HCT116 (cell line): Measurements from ENCODE around the gene NALCN. TPM values are rescaled to one million over a fixed set of nuclear protein-coding genes. Genes with fewer than 3 reads are reported as not detected.

Experiments used
- ATAC-seq: fragments of 200-7000 bp; cut with Tn5 transposase; 2 replicates; pipeline ENCODE4 v1.9.1; 2020; ENCODE audit warnings: mild to moderate bottlenecking, moderate library complexity
- BruUV-seq: library from RNA; stranded (reverse); fragments of 400-500 nt; replicated peaks from 2 replicates; lab custom pipeline; 2021; lab: Mats Ljungman, UMichigan
- CTCF ChIA-PET: fragments of 300-600 bp; sonication (Branson Sonifier 250); formaldehyde crosslinking; loops from one replicate; lab custom pipeline; 2021; ENCODE audit warnings: antibody characterized with exemption; lab: Charles Lee
- POLR2A ChIA-PET: fragments of 300-600, 350-600 bp; sonication (Branson Sonifier 250); formaldehyde crosslinking; loops from one replicate; lab custom pipeline; 2021; ENCODE audit warnings: antibody characterized with exemption; lab: Charles Lee
- RAD21 ChIA-PET, 2 experiments: fragments of 300-600 bp; sonication (Branson Sonifier 250); formaldehyde crosslinking; loops; one replicate each; lab custom pipeline; 2023; ENCODE audit warnings: low total read pairs in 2 of 2; ENCODE audit not compliant: uncharacterized antibody in 2 of 2, unreplicated experiment in 2 of 2, low non-redundant PET in 1 of 2; lab: Charles Lee
- DNase-seq: peaks from one replicate; pipeline ENCODE4 v3.0.0-alpha.2; 2010; ENCODE audit warnings: low read depth, low spot score
- H2AFZ ChIP-seq: fragments of 200-600 bp; shearing (Covaris generic), sonication (generic); 2 replicates; pipeline ENCODE4 v1.6.1; 2017; ENCODE audit warnings: low read depth, mixed run types, mixed read lengths, antibody characterized with exemption, low read length; ENCODE audit not compliant: poor library complexity, severe bottlenecking
- H3K27ac ChIP-seq: 2 replicates; pipeline ENCODE4 v1.5.1; 2012; ENCODE audit warnings: low read depth, low read length
- H3K27me3 ChIP-seq: fragments of 200-600 bp; sonication (generic); 2 replicates; pipeline ENCODE4 v1.6.1; 2016; ENCODE audit warnings: mixed run types, low read length, mixed read lengths; ENCODE audit not compliant: insufficient read depth
- H3K36me3 ChIP-seq, 2 experiments: fragments of 200-500 bp in 1 of 2; fragments of 200-600 bp in 1 of 2; sonication (Bioruptor generic) in 1 of 2; sonication (generic) in 1 of 2; 2 replicates each; pipeline versions ENCODE4 v1.5.1 to v1.6.1; 2014 to 2016; ENCODE audit warnings: low read length in 2 of 2, inconsistent platforms in 1 of 2, mixed read lengths in 1 of 2, mixed run types in 1 of 2; ENCODE audit not compliant: insufficient read depth in 2 of 2, control insufficient read depth in 1 of 2
- H3K4me1 ChIP-seq, 2 experiments: fragments of 200-600 bp in 1 of 2; sonication (generic) in 1 of 2; 2 replicates each; pipeline versions ENCODE4 v1.5.1 to v1.6.1; 2012 to 2017; ENCODE audit warnings: low read length in 2 of 2, inconsistent platforms in 1 of 2, mild to moderate bottlenecking in 1 of 2, mixed read lengths in 1 of 2, mixed run types in 1 of 2, moderate library complexity in 1 of 2; ENCODE audit not compliant: insufficient read depth in 2 of 2, control insufficient read depth in 1 of 2
- H3K4me2 ChIP-seq: fragments of 200-600 bp; sonication (generic); 2 replicates; pipeline ENCODE4 v1.6.1; 2017; ENCODE audit warnings: mixed run types, low read length, mixed read lengths
- H3K4me3 ChIP-seq, 2 experiments: fragments of 200-600 bp in 1 of 2; sonication (generic) in 1 of 2; replicated peaks in 1 of 2; 2 replicates each; pipeline ENCODE4 v1.5.1; 2011 to 2016; ENCODE audit warnings: low read length in 2 of 2, control low read depth in 1 of 2, low read depth in 1 of 2, mild to moderate bottlenecking in 1 of 2, mixed read lengths in 1 of 2, mixed run types in 1 of 2
- H3K79me2 ChIP-seq: fragments of 200-600 bp; sonication (generic); 2 replicates; pipeline ENCODE4 v1.6.1; 2017; ENCODE audit warnings: mild to moderate bottlenecking, mixed run types, low read length, moderate library complexity, mixed read lengths; ENCODE audit not compliant: insufficient read depth
- H3K9ac ChIP-seq: fragments of 200-600 bp; sonication (generic); 2 replicates; pipeline ENCODE4 v1.6.1; 2016; ENCODE audit warnings: low read length, mixed read lengths
- H3K9me2 ChIP-seq: fragments of 200-600 bp; sonication (generic), shearing (Covaris generic); 2 replicates; pipeline ENCODE4 v1.6.1; 2017; ENCODE audit warnings: mixed run types, mild to moderate bottlenecking, moderate library complexity; ENCODE audit not compliant: insufficient read depth
- H3K9me3 ChIP-seq, 2 experiments: fragments of 200-500 bp in 1 of 2; fragments of 200-600 bp in 1 of 2; sonication (Bioruptor generic) in 1 of 2; sonication (generic) in 1 of 2; 2 replicates each; pipeline ENCODE4 v1.6.1; 2014 to 2017; ENCODE audit warnings: low read length in 2 of 2, mixed read lengths in 2 of 2, inconsistent platforms in 1 of 2, low read depth in 1 of 2, mild to moderate bottlenecking in 1 of 2, mixed run types in 1 of 2, moderate library complexity in 1 of 2; ENCODE audit not compliant: control insufficient read depth in 1 of 2, insufficient read depth in 1 of 2
- H4K20me1 ChIP-seq: fragments of 200-600 bp; sonication (generic), shearing (Covaris generic); 2 replicates; pipeline ENCODE4 v1.6.1; 2017; ENCODE audit warnings: mixed run types, mild to moderate bottlenecking, moderate library complexity; ENCODE audit not compliant: insufficient read depth
- EGR1 ChIP-seq: IDR thresholded peaks from 2 replicates; pipeline ENCODE4 v1.6.1; 2012; ENCODE audit warnings: low read depth
- EZH2 ChIP-seq: fragments of 200-600 bp; sonication (generic); IDR thresholded peaks from 2 replicates; pipeline ENCODE4 v1.6.1; 2017; ENCODE audit warnings: antibody characterized with exemption, mixed run types
- FOSL1 ChIP-seq: IDR thresholded peaks from 2 replicates; pipeline ENCODE4 v1.6.1; 2012; ENCODE audit warnings: low read depth
- RAD21 ChIP-seq: IDR thresholded peaks from 2 replicates; pipeline ENCODE4 v1.6.1; 2012; ENCODE audit warnings: low read depth, mild to moderate bottlenecking
- SIN3A ChIP-seq: IDR thresholded peaks from 2 replicates; pipeline ENCODE4 v1.6.1; 2012; ENCODE audit warnings: low read depth
- SP1 ChIP-seq: IDR thresholded peaks from 2 replicates; pipeline ENCODE4 v1.6.1; 2012; ENCODE audit warnings: low read depth
- YY1 ChIP-seq: IDR thresholded peaks from 2 replicates; pipeline ENCODE4 v1.6.1; 2011; ENCODE audit warnings: low read length, low read depth, moderate library complexity, mild to moderate bottlenecking; ENCODE audit not compliant: insufficient replicate concordance; ENCODE audit errors: extremely low read depth
- ZNF274 ChIP-seq: fragments of 200-500 bp; sonication (Bioruptor generic); IDR thresholded peaks from 2 replicates; pipeline ENCODE4 v1.6.1; 2014; ENCODE audit warnings: mild to moderate bottlenecking, low read depth, low read length, inconsistent platforms
- intact Hi-C: fragments of 100-400 bp; cut with micrococcal nuclease; formaldehyde crosslinking; loops from 2 replicates; pipeline ENCODE4 v1.10.0; 2022
- total RNA-seq: library from RNA; stranded (reverse); gene quantifications from one replicate; pipeline ENCODE4 v1.2.1, GENCODE V29; 2021; ENCODE audit not compliant: unreplicated experiment
- TF ChIP-seq, protein P1 (sequence below), 3 experiments: fragments of 200-600 bp in 1 of 3; sonication (generic) in 1 of 3; IDR thresholded peaks in 2 of 3; conservative IDR thresholded peaks in 1 of 3; 2 replicates each; pipeline ENCODE4 v1.5.1; 2012 to 2017; ENCODE audit warnings: low read depth in 2 of 3, low read length in 2 of 3, antibody characterized with exemption in 1 of 3, borderline replicate concordance in 1 of 3, control low read depth in 1 of 3, mild to moderate bottlenecking in 1 of 3, mixed read lengths in 1 of 3, mixed run types in 1 of 3, moderate library complexity in 1 of 3; ENCODE audit not compliant: insufficient read depth in 1 of 3
- TF ChIP-seq, protein P2 (sequence below): IDR thresholded peaks from 2 replicates; pipeline ENCODE4 v1.6.1; 2012; ENCODE audit warnings: low read depth

NALCN gene
- total RNA-seq, 1 experiment from 2014 or later = not detected

GRCh38 chr13:101360525-101360924 lies 55.8 kb downstream of the NALCN start:
- Histone ChIP-seq H3K9me2 (no peaks in the 10 kb centered on the region), H3K27ac (no peak overlapping the region), H4K20me1 (no peaks in the 10 kb centered on the region), H3K9ac (no peak overlapping the region), H2AFZ (no peak overlapping the region), H3K79me2 (no peaks in the 10 kb centered on the region)
- no TSS peak for BruUV-seq
- intact Hi-C loops = no loop called here
- no peak for DNase-seq
- RAD21 ChIA-PET = no interaction called here
- CTCF ChIA-PET = no interaction called here
- TF ChIP-seq YY1 (no peak), EZH2 (no peak), ZNF274 (no peak), SIN3A (no peak), FOSL1 (no peak), RAD21 (no peak), EGR1 (no peak), SP1 (no peak)
- TF ChIP-seq, protein P1, sequence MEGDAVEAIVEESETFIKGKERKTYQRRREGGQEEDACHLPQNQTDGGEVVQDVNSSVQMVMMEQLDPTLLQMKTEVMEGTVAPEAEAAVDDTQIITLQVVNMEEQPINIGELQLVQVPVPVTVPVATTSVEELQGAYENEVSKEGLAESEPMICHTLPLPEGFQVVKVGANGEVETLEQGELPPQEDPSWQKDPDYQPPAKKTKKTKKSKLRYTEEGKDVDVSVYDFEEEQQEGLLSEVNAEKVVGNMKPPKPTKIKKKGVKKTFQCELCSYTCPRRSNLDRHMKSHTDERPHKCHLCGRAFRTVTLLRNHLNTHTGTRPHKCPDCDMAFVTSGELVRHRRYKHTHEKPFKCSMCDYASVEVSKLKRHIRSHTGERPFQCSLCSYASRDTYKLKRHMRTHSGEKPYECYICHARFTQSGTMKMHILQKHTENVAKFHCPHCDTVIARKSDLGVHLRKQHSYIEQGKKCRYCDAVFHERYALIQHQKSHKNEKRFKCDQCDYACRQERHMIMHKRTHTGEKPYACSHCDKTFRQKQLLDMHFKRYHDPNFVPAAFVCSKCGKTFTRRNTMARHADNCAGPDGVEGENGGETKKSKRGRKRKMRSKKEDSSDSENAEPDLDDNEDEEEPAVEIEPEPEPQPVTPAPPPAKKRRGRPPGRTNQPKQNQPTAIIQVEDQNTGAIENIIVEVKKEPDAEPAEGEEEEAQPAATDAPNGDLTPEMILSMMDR (IDR thresholded peaks at IDR 0.05 in 2 of 3, conservative IDR thresholded peaks at IDR 0.05 in 1 of 3; ENCODE audit: borderline replicate concordance in 1 of 3, insufficient read depth in 1 of 3, low read depth in 2 of 3, low read length in 2 of 3) = no peak
- TF ChIP-seq, protein P2, sequence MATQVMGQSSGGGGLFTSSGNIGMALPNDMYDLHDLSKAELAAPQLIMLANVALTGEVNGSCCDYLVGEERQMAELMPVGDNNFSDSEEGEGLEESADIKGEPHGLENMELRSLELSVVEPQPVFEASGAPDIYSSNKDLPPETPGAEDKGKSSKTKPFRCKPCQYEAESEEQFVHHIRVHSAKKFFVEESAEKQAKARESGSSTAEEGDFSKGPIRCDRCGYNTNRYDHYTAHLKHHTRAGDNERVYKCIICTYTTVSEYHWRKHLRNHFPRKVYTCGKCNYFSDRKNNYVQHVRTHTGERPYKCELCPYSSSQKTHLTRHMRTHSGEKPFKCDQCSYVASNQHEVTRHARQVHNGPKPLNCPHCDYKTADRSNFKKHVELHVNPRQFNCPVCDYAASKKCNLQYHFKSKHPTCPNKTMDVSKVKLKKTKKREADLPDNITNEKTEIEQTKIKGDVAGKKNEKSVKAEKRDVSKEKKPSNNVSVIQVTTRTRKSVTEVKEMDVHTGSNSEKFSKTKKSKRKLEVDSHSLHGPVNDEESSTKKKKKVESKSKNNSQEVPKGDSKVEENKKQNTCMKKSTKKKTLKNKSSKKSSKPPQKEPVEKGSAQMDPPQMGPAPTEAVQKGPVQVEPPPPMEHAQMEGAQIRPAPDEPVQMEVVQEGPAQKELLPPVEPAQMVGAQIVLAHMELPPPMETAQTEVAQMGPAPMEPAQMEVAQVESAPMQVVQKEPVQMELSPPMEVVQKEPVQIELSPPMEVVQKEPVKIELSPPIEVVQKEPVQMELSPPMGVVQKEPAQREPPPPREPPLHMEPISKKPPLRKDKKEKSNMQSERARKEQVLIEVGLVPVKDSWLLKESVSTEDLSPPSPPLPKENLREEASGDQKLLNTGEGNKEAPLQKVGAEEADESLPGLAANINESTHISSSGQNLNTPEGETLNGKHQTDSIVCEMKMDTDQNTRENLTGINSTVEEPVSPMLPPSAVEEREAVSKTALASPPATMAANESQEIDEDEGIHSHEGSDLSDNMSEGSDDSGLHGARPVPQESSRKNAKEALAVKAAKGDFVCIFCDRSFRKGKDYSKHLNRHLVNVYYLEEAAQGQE = no peak
- TF ChIP-seq, all 23 proteins: peak for 0
- no peaks in the 10 kb centered on the region; a peak in 1 of 4 replicates for H3K9me3 ChIP-seq
- H3K27me3 ChIP-seq = no peaks in the 10 kb centered on the region
- H3K4me2 ChIP-seq = no peak overlapping the region
- ATAC-seq = no peak
- no peaks in the 10 kb centered on the region for H3K36me3 ChIP-seq
- POLR2A ChIA-PET = no interaction called here
- no peak overlapping the region for H3K4me3 ChIP-seq
- no peaks in the 10 kb centered on the region for H3K4me1 ChIP-seq
